Stimulated activated CD4-positive, alpha-beta T cell treated with anti-CD3 and anti-CD28 coated beads, Interleukin-1b, Interleukin-23, amount 100 ng/mL, for 24 hours (primary cell): Measurements from ENCODE around the gene SP1.
"Not testable (repeated sequence)": the region's sequence is repeated elsewhere in the genome, so short reads cannot be mapped to it uniquely, and the experiment has no call there.

Experiments
- DNase-seq, 4 experiments: peaks; one replicate each; pipeline ENCODE4 v3.0.0-alpha.2; 2020; ENCODE audit warnings: low read depth in 4 of 4, low spot score in 1 of 4

The SP1 gene

DNA sequence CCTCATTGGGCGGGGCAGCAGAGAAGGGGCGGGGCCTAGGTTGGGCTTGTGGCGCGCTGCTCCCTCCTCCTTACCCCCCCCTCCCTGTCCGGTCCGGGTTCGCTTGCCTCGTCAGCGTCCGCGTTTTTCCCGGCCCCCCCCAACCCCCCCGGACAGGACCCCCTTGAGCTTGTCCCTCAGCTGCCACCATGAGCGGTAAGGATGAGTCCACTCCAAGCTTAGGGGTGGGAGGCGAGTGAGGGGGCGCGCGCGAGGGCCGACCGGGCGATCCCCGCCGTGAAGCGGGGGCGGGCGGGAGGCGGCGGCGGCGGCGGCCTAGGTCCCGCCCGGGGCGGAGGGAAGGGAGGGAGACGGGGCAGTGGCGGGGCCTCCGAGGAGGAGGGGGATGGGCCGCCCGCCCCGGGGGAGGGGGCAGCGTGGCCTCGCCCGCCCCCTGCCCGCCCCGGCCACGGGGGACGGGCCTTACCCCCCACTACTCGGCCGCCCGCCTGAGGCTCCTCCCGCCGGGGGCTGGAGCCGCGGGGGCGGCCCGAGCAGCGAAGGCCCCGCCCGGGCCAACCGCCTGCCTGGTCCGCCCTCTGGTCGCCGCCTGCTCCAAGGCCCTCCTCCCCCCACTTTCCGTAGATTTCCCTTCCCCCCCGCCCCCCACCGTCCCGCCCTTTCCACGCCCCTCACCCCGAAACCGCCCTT lies at the start of gene SP1:
TSS of gene SP1 (plus strand) at position 73 of the 690 bp plus-strand sequence. CDS start at position 189, 116 bp downstream.
- DNase-seq: peak; percentile 76 to 98 (median 90)

DNA sequence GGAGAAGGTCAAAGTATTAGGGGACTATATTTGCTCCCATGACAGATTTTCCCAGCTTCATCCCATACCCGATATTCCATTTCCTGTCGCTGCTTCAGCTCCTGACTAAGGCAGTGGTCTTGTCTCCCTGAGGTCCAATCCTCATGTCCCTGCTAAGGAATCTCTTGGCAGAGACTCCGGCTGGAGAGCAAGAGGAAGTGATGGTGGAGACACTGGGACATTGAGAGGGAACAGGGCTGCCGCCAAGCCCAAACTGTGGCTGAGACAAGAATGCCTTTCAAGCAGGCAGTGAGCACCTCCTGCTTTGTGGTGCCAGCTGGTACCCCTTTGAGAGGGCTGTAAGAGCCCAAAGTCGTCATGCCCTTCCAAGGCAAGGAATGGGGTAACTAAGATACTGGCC lies 49.3 kb upstream of the SP1 start:
- no peak for DNase-seq

DNA sequence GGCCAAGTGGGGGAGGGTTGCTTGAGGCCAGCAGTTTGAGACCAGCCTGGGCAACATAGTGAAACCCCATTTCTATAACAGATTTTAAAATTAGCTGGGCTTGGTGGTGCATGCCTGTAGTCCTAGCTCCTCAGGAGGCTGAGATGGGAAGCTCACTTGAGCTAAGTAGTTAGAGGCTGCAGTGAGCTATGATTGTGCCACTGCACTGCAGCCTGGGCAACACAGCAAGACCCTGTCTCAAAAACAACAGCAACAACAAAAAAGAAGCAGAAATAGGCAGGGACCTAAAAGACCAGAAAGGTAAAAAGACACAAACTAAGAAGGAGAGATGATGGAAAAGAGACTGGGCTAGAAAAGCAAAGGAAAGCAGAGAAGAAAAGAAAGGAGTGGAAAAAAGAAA lies 47.6 kb upstream of the SP1 start:
- DNase-seq: not testable (repeated sequence)

DNA sequence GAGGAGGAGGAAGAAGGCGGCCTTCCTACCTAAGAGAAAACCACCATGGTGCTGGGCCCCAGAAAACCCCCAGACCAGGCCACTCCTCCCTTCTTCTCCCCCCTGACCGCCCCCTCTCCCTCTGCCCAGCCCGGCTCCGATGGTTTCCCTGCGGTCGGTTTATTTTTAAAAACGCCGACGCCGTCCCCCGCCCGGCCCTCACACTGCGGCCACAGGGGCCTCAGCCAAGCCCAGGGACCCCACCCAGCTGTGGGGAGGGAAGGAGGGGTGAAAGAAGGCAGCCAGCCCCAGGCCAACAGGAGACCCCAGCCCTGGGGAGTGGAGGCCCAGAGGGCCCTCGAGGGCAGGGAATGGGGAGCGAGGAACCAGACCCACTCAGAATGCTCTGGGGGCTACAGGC lies 47.2 kb upstream of the SP1 start:
- no peak for DNase-seq

DNA sequence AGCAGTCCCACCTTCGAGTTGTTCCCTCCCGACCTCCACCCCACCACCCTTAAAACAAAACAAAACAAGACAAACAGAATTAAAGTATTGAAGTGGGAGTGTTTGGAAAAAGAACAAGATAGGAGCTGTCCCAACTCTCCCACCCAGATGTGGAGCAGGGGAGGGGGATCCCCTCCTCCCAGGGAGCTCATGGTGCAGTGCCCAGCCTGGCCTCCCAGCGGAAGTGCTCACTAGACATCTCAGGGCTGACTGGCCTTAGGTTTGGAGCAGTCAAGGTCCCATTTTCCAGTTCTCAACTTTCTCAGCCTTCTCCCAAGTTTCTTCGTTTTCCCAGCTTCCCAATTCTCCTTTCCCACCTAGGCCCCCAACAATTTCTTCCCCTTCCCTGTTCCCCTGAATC lies 46.7 kb upstream of the SP1 start:
- no peak for DNase-seq

DNA sequence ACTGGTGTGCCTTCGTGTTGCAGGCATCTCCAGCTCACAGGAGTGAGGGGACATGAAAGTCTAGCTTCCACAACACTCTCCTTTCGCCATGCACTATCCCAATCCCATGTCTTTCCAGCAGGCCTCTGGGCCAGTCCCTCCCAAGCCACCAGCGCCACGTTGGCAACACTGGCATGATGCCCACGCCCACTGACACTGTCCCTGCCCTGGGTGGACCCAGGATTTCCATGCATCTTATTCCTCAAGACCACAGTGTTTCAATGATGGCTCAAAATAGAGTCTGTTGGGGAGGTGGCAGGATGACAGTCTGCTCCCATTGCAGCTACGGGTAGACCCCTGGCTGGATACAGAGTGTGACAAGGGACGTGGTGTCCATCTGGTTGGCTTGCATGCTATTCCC lies 46.1 kb upstream of the SP1 start:
- DNase-seq: no peak

DNA sequence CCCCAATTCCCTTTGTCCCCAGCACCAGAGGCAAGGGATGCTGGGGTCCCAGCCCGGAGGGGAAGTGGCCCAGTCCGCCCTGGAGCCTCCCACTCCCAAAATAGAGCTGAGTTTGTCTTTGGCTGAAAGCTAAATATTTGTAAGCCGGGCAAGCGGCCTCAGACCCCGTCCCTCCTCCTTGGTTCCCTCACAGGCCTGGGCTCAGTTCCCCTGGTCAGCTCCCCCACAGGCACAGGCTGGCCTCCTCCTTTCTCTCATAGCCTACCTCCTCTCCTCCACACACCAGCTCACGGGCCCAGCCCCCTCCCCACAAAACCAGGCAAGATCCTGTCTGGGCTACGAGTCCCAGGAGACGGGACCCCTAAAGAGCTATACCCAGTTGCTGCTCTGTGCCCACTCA lies 45.2 kb upstream of the SP1 start:
- DNase-seq: no peak

DNA sequence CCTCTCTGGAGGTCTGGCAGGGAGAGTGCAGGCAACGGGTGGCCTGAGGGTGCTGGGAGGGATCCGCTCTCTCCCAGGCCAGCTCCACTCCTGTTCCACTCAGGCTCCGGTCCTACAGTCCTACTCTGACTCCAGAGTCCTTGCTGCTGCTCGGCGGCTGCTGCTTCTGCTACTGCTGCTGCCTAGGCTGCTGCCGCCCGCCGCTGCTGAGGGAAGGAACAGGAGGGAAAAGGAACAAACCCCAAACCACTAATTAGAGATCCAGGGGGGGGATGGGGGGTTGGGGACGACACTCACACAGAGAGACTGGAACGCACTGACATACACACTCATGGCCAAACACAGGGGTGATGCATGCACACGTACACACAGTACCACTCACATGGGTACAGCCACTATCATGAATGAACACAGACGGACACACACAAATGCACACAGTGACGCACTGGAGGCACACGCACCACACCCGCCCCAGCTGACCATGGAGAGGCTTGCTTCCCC lies 43.7 kb upstream of the SP1 start, which contains the start of gene SP7:
TSS of gene SP7 (minus strand) at position 174 of the 501 bp plus-strand sequence. CDS start 708 bp downstream, outside the sequence.
- no peak for DNase-seq

DNA sequence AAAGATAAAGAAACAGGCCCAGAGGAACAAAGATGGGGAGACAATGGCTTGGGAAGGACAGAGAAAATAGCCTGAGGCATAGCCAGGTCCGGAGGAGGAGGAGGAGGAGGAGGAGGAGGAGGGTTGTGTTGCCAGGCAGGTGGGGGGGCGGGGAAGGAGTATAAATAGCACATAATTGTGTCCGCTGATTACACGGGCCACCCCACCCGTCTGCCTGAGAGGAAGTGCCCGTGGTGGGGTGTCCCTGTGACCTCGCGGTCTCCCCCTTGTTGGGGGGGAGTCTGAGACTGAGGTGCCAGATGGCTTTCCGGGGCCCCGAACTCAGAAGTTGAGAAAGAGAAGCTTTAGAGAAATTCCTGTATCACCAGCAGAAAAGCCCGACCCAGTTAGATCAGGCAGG lies 42.0 kb upstream of the SP1 start:
- no peak for DNase-seq

DNA sequence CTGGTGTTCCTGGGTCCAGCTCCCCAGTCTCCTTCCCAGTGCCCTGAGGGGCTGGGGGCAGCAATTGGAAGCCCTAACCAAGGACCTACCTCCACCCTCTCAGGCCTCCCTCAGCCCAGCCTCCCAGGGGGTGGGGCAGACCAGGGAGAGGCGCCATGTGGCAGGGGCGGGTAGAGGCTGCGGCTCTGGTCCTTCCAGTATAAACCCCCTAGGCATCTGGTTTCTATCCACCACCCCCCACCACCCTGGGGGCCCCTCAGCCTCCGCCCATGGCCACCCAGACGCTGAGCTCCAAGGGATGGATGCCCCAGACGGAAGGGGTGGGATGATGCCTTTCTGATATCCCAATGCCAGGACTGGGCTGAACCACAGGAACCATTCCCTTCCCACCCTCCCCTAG lies 41.1 kb upstream of the SP1 start:
- DNase-seq: no peak

DNA sequence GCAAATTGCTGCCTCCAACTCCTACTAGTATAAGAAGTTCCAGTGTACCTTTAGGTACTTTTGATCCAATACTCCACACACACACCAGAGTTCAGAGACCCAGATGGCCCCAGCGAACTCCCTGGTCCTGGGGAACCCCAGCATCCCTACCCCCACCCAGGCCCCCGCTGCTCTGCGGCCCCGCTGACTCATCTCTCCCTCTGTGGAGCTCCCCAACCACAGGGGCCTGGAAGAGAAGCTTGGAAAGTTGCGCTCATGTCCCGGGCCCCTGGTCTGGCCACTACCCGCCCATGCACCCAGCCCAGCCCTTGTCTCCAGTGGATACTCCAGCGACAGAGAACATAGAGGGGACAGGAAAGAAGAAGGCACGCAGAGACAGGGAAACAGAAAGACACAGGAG lies 39.6 kb upstream of the SP1 start:
- no peak for DNase-seq

DNA sequence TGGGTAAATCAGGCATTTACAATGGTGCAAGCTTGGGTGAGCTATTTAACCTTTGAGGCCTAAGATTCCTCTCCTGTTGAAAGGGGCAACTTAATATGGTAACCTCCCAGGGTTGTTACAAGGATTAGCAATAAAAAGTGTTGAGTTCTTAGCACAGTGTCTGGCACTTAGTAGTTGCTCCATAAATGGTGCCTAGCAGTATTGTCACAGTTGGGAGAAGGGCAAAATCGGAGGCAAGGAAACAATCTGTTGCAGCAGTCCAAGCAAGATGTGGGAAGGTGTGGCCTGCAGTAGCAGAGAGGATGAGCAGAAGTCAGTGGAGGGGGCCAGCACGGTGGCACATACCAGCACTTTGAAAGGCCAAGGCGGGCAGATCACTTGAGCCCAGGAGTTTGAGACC lies 36.5 kb upstream of the SP1 start:
- DNase-seq: no peak

DNA sequence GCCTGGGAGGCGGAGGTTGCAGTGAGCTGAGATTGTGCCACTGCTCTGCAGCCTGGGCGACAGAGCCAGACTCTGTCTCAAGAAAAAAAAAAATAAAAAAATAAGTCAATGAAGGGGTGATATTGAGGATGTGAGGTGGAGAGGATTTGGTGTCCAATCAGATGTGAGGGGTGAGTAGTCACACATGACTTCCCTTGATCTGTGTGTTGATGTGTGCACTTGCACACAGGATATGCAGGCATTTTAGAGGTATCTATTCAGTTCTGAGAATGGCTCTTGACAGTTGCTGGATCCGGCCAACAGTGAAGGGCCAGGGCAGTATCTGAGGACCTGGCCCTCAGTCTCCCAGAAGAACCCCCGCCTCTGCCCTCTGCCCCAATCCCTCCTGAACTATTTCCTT lies 36.0 kb upstream of the SP1 start:
- no peak for DNase-seq

DNA sequence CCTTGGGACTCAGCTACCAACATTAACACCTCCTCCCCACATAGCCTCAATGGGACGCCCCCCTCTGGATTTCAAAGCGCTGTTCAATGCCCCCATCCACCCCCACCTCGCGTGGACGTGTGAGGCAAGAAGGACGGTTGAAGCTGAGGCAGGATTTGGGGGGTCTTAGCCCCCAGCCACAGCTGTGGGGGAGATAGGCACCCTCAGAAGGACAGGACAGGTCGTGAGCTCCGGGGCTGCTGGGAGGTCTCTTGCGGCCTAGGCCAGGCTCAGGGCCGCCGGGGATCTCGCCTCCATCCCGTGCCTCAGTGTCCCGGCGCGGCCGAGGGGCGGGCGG lies 35.5 kb upstream of the SP1 start:
- DNase-seq: no peak

DNA sequence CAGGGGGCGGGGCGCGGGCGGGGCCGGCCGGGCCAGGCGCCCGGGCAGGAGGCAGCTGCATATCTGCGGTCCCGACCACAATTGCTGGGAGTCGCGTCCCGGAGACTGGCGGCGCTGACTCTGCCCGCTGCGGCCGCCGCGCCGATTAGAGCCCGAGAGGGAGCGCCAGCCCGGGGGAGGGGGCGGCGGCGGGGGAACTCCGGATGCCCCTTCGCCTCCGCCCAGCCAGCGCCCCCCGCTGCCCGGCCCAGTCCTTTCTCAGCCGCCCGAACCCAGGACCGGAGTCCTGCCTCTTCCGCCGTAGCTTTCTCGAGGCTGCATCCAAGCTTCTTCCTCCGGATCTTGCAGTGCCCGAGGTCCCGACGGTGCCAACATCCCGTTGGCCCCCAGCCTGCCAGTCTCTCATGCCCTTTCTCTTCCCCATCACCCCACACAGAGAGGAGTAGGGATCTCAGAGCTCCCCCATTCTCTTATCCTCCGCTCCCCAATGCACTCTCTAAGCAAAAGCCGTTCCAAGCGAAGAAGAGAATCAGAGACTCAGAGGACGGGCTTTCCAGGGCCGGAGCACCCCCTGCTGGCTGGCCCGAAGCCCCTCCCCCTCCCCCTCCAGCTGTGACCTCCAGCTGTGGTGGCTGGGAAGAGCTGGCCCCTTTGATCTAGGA lies 35.0 kb upstream of the SP1 start:
- DNase-seq: peak; percentile 39 to 70 (median 54)

DNA sequence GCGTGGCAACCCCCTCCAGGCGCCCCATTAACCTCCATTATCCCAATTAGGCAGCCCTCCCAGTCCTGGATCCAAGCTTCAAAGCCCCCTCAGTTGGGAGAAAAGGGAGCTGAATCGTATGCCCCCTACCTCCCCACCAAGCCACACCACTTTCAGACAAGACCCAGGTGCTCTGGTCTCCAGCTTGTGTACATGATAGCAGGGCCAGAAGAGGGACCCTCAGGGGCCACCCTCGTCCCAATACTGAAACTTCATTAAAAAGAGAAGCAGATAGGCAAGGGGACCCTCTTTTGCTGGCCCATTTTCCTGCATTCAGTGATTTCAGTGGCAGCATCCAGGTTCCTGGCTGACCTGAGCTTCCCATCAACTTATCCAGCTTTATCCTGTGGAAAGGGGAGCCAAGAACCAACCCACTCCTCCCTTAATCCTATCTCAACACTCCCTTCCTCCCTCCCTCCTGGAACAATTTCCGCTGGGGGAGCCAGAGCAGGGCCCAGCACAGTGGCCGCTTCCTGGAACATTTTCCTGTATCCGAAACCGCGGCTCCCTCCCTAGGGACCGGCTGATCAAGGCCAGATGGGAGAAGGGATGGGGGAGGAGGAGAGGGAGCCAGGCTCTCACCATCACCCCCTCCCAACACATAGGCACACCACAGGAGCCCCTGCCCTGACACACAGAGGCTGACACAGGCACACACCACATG lies 34.3 kb upstream of the SP1 start:
- DNase-seq: no peak

DNA sequence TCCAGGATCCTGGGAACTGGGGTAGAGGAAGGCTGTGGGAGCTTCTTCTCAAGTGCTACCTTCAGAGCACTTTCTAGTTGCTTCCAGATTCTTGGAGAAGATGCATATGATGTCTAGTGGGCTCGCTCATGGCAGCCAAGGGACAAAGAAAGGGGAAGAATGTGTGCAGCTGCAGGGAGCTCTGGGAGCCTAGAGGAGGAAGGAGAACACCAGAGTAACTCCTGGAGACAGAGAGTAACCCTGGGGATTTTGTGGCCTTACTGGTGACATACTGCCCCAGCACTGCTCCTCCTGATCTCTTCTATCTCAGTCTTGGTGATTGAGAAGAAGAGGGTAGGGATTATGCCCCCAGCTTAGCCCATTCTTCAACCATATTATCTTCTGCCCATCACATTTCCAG lies 33.5 kb upstream of the SP1 start:
- DNase-seq: no peak

DNA sequence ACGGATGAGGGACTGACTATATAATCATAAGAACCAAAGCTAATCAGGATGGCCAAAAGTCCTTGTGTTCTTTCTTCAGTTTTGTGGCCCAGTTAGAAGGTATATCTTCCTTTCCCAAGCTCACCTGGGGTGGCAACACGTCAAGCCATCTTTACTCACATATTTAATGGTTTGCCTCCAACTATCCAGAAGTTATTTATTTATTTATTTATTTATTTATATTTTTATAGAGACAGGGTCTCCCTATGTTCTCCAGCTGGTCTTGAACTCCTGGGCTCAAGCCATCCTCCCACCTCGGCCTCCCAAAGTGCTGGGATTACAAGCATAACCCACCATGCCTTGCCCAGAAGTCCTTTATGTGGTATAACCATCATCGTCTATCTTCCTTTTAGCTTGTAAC lies 32.1 kb upstream of the SP1 start:
- no peak for DNase-seq

DNA sequence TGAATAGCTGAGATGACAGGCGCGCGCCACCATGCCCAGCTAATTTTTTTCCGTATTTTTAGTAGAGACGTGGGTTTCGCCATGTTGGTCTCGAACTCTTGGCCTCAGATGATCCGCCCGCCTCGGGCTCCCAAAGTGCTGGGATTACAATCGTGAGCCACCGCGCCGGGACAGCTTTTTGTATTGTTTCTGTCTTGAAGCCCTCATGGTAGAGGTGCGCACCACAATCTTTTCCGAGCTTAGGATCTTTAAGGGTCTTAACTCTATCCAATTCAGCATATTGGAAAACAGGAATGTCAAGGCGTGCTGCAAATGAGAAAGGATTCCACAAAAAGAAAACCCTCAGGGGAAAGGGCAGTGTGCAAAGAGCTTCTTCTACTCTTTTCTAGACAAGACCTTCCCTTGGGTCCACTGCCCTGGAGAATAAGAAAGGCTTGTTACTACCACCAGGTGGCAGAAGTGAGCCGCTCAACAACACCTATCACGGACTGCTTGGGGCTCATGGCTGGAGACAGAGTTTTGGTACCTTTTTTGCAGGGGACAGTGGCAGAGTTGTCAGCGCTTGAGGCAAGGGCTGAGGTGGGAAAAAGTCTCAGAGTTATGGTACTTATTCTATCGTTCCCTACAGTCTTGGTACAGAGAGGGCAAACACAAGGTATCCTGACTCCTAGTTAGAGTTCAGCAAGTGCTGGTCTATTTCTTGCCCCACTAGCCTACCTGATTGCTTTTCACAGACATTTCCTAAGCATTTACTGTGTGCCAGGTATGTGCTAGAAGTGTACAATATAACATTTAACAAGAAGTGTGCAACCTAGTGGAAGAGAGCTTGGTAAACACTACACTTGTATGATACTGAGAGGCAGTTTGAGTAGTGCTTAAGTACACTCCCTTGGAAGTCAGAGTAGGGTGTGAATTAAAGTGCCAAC lies 27.4 kb upstream of the SP1 start:
- DNase-seq: peak; percentile 64 to 75 (median 72)

DNA sequence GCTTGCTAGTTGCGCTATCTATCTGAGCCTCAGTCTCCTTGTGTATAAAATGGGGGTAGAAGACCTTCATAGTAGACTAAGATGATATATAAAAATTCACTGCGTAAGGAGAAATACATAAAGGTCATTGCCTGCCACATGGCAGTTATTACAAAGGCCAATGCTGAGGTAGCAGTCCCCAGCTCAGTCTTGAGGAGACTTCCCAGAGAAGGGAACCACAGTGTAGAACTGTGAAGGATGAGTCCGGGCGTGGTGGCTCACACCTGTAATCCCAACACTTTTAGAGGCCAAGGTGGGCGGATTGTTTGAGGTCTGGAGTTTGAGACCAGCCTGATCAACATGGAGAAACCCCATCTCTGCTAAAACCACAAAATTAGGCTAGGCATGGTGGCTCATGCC lies 26.7 kb upstream of the SP1 start:
- DNase-seq: no peak

DNA sequence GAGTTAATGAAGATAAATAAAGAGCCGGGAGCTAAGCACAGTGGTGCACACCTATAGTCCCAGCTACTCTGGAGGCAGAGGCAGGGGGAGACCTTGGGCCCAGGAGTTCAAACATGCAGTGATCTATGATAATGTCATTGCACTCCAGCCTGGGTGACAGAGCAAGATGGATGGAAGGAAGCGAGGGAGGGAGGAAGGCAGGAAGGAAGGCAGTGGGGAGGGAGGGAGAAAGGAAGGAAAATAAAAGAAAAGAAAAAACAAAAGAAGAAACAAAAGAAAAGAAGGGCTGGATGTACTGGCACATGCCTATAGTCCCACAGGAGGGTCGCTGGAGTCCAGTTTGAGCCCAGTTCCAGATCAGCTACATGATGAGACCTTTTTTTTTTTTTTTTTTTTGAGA lies 24.9 kb upstream of the SP1 start:
- DNase-seq: no peak
